Naive B cell (primary cell): ENCODE data around the gene MMP15. TPM values are rescaled to one million over a fixed set of nuclear protein-coding genes. Genes with fewer than 3 reads are reported as not detected.
"Not testable (repeated sequence)": the region's sequence is repeated elsewhere in the genome, so short reads cannot be mapped to it uniquely, and the experiment has no call there.

Experiments
- ATAC-seq, 2 donors: fragments of 150-1000 bp; cut with Tn5 transposase; 2 replicates each; pipeline ENCODE4 v1.10.0; 2021; ENCODE audit warnings: low read depth in 2 of 2, mild to moderate bottlenecking in 2 of 2, moderate library complexity in 2 of 2
- DNase-seq: peaks from one replicate; pipeline ENCODE4 v3.0.0; 2022
- H3K27ac Mint-ChIP-seq, 6 donors: one replicate each; pipeline ENCODE4 v1.8.0; 2020 to 2022; ENCODE audit warnings: mild to moderate bottlenecking in 6 of 6, mixed read lengths in 6 of 6, moderate library complexity in 5 of 6, inconsistent platforms in 2 of 6
- H3K27me3 Mint-ChIP-seq, 3 donors: one replicate each; pipeline ENCODE4 v1.8.0; 2021 to 2022; ENCODE audit warnings: mixed read lengths in 3 of 3, mild to moderate bottlenecking in 1 of 3
- H3K36me3 Mint-ChIP-seq, 2 donors: one replicate each; pipeline ENCODE4 v1.8.0; 2020 to 2022; ENCODE audit warnings: mixed read lengths in 2 of 2, inconsistent platforms in 1 of 2, mild to moderate bottlenecking in 1 of 2
- H3K4me1 Mint-ChIP-seq, 3 donors: one replicate each; pipeline ENCODE4 v1.8.0; 2020 to 2022; ENCODE audit warnings: mixed read lengths in 3 of 3, inconsistent platforms in 1 of 3, mild to moderate bottlenecking in 1 of 3, moderate library complexity in 1 of 3
- H3K4me3 Mint-ChIP-seq, 8 donors: one replicate each; pipeline ENCODE4 v1.8.0; 2020 to 2022; ENCODE audit warnings: mild to moderate bottlenecking in 8 of 8, mixed read lengths in 8 of 8, moderate library complexity in 8 of 8, inconsistent platforms in 2 of 8
- H3K9me3 Mint-ChIP-seq, 7 donors: one replicate each; pipeline ENCODE4 v1.8.0; 2020 to 2022; ENCODE audit warnings: mixed read lengths in 7 of 7, mild to moderate bottlenecking in 5 of 7, inconsistent platforms in 2 of 7, moderate library complexity in 1 of 7
- polyA plus RNA-seq, 6 donors: library from polyadenylated mRNA; unstranded; fragments of 300-500 nt; fragmentation: Illumina TruSeq; gene quantifications; one replicate each; pipeline ENCODE4 v1.2.3, GENCODE V29; 2021; ENCODE audit warnings: low read depth in 6 of 6

The MMP15 gene
- polyA plus RNA-seq, 6 donors from 2014 or later, result not detected

DNA sequence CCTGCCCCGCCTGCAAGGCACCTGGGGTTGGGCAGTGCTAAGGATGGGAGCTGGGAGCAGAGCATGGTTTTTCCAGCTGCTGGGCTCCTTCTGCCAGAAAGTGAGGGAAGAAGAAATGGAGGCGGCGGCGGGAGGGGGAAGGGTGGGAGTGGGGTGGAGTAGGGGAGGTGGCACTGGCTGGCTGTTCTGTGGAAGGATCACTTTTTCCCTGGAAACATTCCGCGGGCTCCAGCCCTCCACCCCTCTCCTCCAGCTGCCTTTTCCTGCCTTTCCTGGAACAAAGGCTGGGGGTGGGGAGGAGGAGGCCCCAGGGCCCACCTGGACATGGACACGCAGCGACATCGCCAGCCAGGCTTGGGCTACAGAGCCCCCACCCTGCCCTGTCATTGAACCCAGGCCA is 62.5 kb downstream of the MMP15 start:
- H3K27me3 Mint-ChIP-seq, result peaks cover 0 to 5% (median 0%) of the 10 kb centered on the region in 3 donors
- ATAC-seq (no peak), DNase-seq (no peak)
- no peak overlapping the region for H3K27ac Mint-ChIP-seq
- H3K36me3 Mint-ChIP-seq, result no peaks in the 10 kb centered on the region
- no peak overlapping the region for H3K4me3 Mint-ChIP-seq
- H3K4me1 Mint-ChIP-seq, result no peaks in the 10 kb centered on the region
- H3K9me3 Mint-ChIP-seq, result peaks cover 0 to 5% (median 0%) of the 10 kb centered on the region in 7 donors

DNA sequence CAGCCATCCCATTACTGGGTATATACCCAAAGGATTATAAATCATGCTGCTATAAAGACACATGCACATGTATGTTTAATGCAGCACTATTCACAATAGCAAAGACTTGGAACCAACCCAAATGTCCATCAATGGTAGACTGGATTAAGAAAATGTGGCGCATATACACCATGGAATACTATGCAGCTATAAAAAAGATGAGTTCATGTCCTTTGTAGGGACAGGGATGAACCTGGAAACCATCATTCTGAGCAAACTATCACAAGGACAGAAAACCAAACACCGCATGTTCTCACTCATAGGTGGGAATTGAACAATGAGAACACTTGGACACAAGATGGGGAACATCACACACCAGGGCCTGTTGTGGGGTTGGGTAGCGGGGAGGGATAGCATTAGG is 64.8 kb downstream of the MMP15 start:
- not testable (repeated sequence) for ATAC-seq, H3K27ac Mint-ChIP-seq, H3K4me3 Mint-ChIP-seq

DNA sequence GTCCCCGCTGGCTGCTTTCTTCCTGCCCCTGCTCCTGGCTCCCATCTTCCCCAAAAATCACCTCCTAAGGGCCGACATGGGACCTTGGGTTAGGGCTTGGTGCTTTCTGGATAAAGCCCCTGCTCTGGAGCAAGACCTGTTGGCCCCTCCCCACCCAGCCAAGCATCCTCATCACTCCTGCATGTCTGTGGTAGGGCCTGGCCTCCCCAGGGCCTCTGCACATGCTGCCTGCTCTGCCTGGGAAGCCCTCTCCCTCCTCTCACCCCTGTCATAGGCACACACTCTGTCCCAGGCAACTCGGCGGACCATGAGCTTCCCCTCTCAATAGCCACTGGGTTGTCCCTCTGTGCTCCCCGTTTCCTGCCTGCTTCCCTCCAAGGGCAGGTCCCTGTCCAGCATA is 68.5 kb downstream of the MMP15 start:
- H3K9me3 Mint-ChIP-seq, result peaks cover 0 to 5% (median 0%) of the 10 kb centered on the region in 7 donors
- no peak for ATAC-seq
- H3K27me3 Mint-ChIP-seq, result peaks cover 5 to 35% (median 19%) of the 10 kb centered on the region in 3 donors
- H3K4me1 Mint-ChIP-seq, result no peaks in the 10 kb centered on the region
- H3K4me3 Mint-ChIP-seq, result no peak overlapping the region
- no peaks in the 10 kb centered on the region for H3K36me3 Mint-ChIP-seq
- H3K27ac Mint-ChIP-seq, result no peak overlapping the region
- no peak for DNase-seq

More for the DNA sequence above, 64.8 kb downstream of the MMP15 start:
- DNase-seq, H3K9me3 Mint-ChIP-seq, H3K4me1 Mint-ChIP-seq, H3K36me3 Mint-ChIP-seq: not testable (repeated sequence)
- H3K27me3 Mint-ChIP-seq, result peaks cover 5 to 20% (median 9%) of the 10 kb centered on the region in 3 donors

DNA sequence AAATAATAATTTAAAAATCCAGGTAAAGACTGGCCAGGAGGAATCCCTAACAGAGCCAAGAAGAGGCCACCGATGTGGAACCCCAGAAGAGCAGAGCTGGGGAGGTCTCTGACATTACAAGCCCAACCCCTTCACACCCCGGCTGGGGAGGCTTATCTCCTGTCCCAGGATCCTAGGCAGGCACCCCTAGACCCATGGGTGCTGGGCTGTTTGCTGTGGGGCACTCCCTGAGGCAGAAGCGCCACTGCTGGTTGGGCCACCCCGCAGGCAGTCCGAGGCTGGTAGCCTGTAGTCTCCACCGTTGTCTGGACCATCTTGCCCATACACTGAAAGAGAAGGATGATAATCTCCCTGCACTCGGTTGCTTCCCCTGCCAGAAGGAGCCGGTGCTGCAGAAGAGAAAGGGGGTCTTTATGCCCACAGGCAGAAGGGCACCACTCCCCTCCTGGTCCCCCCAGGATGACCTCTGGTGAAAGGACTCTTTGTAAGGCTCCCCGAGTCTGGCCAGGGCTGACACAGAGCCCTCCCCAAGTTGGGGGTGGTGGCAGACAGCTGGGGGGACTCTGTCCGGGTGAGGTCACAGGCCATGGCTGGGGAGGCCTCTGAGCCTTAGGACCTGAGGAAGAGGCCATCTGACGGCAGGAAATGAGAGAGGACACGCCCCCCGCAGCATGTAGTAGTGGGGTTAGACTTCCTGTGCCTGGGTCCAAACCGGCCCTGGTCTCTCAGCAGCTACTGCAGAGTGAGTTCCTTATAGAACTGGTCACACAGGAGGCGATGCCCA is 69.4 kb downstream of the MMP15 start:
- no peak overlapping the region for H3K4me3 Mint-ChIP-seq

DNA sequence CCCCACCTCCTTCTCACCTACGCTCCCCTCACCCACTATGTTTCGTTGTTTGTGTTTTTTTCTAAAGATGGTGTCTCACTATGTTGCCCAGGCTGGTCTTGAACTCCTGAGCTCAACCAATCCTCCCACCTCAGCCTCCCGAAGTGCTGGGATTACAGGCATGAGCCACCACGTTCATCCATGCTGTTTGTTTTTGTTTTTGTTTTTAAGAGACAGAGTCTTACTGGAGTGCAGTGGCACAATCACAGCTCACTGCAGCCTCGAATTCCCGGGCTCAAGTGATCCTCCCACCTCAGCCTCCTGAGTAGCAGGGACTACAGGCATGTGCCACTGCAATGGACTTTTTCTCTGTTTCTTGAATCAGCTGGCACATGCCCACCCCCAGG is 70.0 kb downstream of the MMP15 start:
- H3K9me3 Mint-ChIP-seq, H3K36me3 Mint-ChIP-seq, DNase-seq, ATAC-seq, H3K4me1 Mint-ChIP-seq, H3K4me3 Mint-ChIP-seq, H3K27ac Mint-ChIP-seq: not testable (repeated sequence)
- H3K27me3 Mint-ChIP-seq, result peaks cover 5 to 35% (median 19%) of the 10 kb centered on the region in 3 donors

More for the DNA sequence above, 69.4 kb downstream of the MMP15 start:
- ATAC-seq, result no peak
- DNase-seq, result no peak
- peaks cover 0 to 1% (median 0%) of the 10 kb centered on the region in 3 donors for H3K4me1 Mint-ChIP-seq
- H3K9me3 Mint-ChIP-seq, result peaks cover 0 to 3% (median 0%) of the 10 kb centered on the region in 7 donors
- no peak overlapping the region for H3K27ac Mint-ChIP-seq
- H3K27me3 Mint-ChIP-seq, result peaks cover 5 to 35% (median 19%) of the 10 kb centered on the region in 3 donors
- no peaks in the 10 kb centered on the region for H3K36me3 Mint-ChIP-seq

DNA sequence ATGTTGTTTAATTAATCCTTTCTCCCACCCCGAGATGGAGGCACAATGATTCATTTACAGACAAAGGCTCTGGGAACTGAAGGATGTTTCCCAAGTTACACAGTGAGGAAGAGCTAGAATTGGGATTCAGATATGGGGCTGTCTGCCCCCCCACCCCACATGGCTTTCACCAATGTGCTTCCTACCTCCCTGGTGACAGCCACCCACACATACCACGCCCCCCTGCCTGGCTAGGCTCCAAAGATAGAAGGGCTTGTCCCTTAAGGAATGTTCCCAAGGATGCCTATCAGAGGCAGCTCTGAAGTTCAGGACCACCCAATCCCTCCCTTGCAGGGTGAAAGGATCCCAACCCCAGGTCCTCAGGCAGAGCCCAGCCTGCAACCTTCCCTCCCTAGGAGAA is 70.7 kb downstream of the MMP15 start:
- Mint-ChIP-seq H3K9me3 (peaks cover 0 to 2% (median 0%) of the 10 kb centered on the region in 7 donors), H3K27ac (no peak overlapping the region), H3K27me3 (peaks cover 5 to 35% (median 19%) of the 10 kb centered on the region in 3 donors), H3K36me3 (no peaks in the 10 kb centered on the region), H3K4me1 (peaks cover 0 to 9% (median 8%) of the 10 kb centered on the region in 3 donors), H3K4me3 (no peak overlapping the region)
- ATAC-seq (no peak), DNase-seq (no peak)

Other genes with a start within 250 kb of the MMP15 start
- 1 to 10 TPM in 2 of 6 donors, under 1 TPM in 1, not detected in 3; 0.54 to 1.3 (median 1.0) TPM for gene KIFC3, start 223.3 kb upstream of the MMP15 start, polyA plus RNA-seq
- gene CNGB1, start 54.6 kb upstream of the MMP15 start, polyA plus RNA-seq, result not detected
- gene ZNF319, start 25.1 kb upstream of the MMP15 start, polyA plus RNA-seq, result 10 to 100 TPM in 1 of 6 donors, 1 to 10 TPM in 5; 3.1 to 10.7 (median 6.0) TPM
- 10 to 100 TPM; 19.8 to 30.5 (median 25.8) TPM for gene USB1, start 24.3 kb upstream of the MMP15 start, polyA plus RNA-seq
- gene CFAP20, start 103.6 kb downstream of the MMP15 start, polyA plus RNA-seq, result 10 to 100 TPM; 23.6 to 41.9 (median 32.6) TPM
- 10 to 100 TPM in 3 of 6 donors, 1 to 10 TPM in 3; 5.9 to 12.2 (median 9.9) TPM for gene CSNK2A2, start 172.4 kb downstream of the MMP15 start, polyA plus RNA-seq